Measurements from ENCODE around the gene ABI3BP.
A peak's percentile ranks its signal among the peaks of the same experiment; 100 is the strongest.

The ABI3BP gene

GRCh38 chr3:100717063-100717462, 276.2 kb downstream of the ABI3BP start:
- no peak for DNase-seq

- DNase-seq = peak; percentile 5
Measured at GRCh38 chr3:100715176-100715575, 278.0 kb downstream of the ABI3BP start.

DNA sequence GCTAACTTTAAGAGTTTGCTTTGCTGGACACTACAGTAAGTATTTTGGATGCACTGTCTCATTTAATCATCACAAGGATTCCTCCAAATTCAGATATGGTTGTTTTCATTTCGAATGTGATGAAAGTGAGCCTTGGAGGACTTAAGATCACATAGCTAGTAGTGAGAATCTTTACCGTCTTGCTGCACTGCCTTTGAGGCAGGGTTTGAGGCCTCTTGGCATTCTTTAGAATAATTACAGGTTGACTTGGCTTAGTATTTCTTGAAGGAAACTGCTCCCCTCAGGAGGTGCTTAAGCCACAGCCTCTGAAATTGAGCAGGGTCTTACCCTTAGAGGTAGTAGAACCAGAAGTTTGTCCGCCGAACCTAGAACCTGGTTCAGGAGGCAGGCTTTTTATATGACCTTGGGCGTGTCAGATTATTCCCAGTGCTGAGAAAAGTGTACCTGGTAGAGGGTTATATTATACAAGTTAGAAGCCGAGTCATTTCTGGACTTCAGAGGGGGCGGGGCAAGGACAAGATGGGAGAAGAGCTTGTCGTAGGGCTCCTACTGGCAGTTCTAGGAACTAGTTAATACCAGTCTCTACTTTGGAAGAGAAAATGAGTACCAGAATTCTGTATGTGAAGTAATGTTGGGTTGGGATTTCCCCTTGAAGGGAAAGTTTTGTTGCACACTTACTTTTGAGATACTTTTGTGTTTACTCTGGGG, 282.8 kb downstream of the ABI3BP start:
- peak; percentile 90 for DNase-seq

GRCh38 chr3:100709842-100710260, 283.4 kb downstream of the ABI3BP start:
- peak; percentile 23 for DNase-seq

DNA sequence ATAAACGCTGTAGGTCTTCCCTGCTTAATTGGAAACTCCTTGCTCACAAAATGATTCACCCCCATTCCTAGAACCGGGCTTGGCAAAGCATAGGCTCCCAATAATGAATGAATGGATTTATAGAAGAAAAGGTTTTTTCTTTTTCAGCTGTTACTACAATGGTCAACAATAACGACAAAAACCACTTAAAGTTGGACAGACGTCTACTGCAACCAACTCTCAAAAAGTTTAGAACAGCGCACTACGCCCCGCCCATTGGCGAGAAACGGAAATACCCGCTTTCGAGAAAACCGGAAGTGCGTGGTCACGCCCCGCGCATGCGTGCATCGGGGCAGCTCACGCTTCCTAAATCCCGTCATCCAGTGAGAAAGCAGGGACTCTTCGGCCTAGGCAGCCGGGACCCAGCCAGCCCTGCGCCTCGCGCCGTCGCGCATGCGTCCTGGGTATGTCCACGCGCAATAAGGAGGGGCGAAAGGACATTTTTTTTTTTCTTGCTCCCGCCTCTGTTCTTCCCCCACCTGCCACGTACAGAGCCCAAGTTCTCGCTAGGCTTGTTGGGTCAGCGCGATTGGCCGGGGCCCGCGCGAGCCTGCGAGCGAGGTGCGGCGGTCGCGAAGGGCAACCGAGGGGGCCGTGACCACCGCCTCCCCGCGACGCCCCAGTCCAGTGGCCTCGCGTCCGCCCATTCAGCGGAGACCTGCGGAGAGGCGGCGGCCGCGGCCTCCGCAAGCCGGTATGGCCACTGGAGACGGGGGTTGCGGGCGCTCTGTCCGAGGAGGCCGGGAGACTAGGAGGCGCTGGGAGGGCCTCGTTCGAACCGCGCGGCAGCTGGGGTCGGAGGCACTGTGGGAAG, 284.0 kb downstream of the ABI3BP start, which contains the start of gene TFG:
Gene TFG (plus strand): TSS at position 506 of the 853 bp plus-strand sequence. CDS start 4,192 bp downstream, outside the sequence.
- DNase-seq = peak; percentile 99

DNA sequence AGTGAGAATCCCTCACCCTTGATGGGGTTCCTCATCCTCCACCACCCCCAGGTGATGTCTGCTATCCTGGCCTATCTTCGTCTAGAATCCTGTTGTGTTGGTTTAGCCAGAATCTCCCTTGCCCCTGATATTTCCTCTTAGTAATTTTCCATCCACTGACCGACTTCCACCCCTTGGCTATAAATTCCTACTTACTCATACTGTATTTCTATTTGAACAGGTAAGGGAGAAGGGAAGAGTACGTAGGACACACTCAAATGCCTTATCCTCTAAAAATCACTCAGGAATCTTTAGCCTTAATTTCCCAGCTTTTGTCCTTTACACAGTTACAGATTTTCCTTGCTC, 284.6 kb downstream of the ABI3BP start:
- no peak for DNase-seq

DNA sequence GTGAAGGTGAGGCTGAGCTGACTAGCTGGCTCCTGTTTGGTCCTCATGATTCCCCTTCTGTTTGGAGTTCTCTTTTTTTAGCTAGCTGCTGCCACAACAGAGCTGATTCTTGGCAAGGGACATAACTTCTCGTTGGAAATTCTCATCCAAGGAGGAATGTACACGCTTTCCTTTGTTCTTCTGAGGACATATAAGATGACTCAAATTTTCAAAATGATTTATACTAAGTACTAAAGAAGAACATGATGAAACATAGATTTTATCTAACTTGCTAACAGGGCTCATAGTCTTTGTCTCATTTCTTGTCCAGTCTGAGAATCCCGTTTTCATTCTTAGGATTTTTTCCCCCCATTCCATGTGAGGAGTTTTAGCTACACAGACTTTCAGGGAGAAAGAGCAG, 286.9 kb downstream of the ABI3BP start:
- no peak for DNase-seq

DNA sequence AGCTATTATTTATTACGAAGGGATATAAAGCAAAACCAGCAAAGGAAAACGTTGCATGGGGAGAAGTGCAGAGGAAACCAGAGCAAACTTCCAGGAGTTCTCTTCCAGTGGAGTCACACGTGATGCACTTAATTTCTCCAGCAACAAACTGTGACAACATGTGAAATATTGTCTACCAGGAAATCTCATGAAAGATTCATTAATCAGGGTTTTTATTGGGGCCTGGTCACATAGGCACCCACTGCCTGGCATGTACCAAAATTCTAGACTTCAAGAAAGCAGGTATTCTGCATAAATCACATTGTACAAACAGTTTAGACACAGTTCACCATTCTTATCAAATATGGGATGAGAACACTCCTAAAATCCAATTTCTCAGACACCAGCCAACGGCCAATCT, 289.4 kb downstream of the ABI3BP start:
- DNase-seq = no peak

DNA sequence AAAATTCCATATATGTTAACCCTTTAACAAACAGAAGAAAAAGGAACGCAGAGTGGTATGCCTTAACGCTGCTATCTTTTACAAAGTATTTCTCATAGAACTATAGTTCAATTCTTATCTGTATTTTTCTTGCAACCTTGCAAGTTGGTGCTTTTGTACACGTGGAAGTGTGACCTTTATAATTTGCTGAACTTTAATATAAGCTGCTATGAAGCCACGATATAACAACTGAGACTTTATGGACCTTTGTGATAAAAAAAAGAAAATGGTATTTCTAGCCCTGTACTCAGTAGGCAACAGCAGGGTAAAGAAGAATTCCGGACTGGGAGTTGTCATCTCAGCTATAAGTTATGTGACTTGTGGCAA, 290.3 kb downstream of the ABI3BP start:
- no peak for DNase-seq

DNA sequence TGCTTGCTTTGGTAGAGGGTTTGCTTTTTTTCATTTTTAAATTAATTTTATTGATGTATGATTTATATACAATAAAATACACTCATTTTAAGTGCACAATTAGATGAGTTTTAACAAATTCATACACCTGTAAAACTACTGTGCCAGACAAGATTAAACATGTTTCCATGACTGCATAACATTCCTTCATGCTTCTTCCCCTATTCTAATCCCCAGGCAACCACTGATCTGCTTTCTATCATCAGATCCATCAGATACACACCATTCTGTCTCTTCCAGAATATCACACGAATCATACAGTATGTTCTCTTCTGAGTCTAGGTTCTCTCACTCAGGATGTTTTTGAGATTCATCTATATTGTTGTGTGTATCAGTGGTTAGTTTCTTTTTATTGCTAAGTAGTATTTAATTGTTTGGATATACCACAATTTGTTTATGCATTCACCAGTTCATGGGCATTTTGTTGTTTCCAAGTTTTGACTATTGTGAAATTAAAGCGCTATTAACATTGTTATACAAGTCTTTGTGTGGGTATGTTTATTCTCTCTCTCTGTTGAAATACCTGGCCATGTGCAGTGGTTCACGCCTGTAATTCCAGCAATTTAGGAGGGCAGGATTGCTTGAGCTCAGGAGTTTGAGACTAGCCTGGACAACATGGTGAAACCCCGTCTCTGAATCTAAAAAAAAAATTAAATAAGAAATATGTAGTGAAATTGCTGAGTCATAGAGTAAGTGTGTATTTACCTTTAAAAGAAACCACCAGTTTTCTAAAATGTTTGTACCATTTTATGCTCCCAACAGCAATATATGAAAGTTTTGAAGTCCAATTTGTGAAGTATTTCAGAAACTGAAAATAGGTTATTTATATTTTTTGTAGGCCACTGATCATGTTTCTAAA, 290.9 kb downstream of the ABI3BP start:
- no peak for DNase-seq

GRCh38 chr3:100700708-100701107, 292.5 kb downstream of the ABI3BP start:
- no peak for DNase-seq
